GM19043 (cell line): Measurements from ENCODE around the gene TRAF1.
A peak's percentile ranks its signal among the peaks of the same experiment; 100 is the strongest.

Source experiments
- ATAC-seq: cut with Tn5 transposase; IDR thresholded peaks from one replicate; pipeline ENCODE4 v1.9.1; 2021; ENCODE audit warnings: low read depth; ENCODE audit not compliant: unreplicated experiment

TRAF1 gene

GRCh38 chr9:120891884-120892747 lies 34.5 kb downstream of the TRAF1 start:
- ATAC-seq: peak; percentile 15

GRCh38 chr9:120891245-120891883 lies 35.2 kb downstream of the TRAF1 start:
- ATAC-seq: no peak

- ATAC-seq: no peak
Measured at GRCh38 chr9:120890320-120891244, 36.0 kb downstream of the TRAF1 start.

- no peak for ATAC-seq
Measured at GRCh38 chr9:120889606-120890271, 36.9 kb downstream of the TRAF1 start.

- no peak for ATAC-seq
Measured at GRCh38 chr9:120888626-120889025, 38.0 kb downstream of the TRAF1 start.

- ATAC-seq: no peak
Measured at GRCh38 chr9:120886490-120886967, 40.1 kb downstream of the TRAF1 start.

GRCh38 chr9:120885958-120886357 lies 40.6 kb downstream of the TRAF1 start:
- no peak for ATAC-seq

- ATAC-seq: no peak
Measured at GRCh38 chr9:120885457-120885856, 41.1 kb downstream of the TRAF1 start.

- no peak for ATAC-seq
Measured at GRCh38 chr9:120883608-120883996, 43.0 kb downstream of the TRAF1 start.

GRCh38 chr9:120882935-120883607 lies 43.5 kb downstream of the TRAF1 start:
- ATAC-seq: no peak

GRCh38 chr9:120879446-120879845 lies 47.1 kb downstream of the TRAF1 start:
- no peak for ATAC-seq

- ATAC-seq: no peak
Measured at GRCh38 chr9:120878188-120879130, 48.1 kb downstream of the TRAF1 start.

GRCh38 chr9:120877276-120878034 lies 49.1 kb downstream of the TRAF1 start:
- ATAC-seq: peak; percentile 33

GRCh38 chr9:120876842-120877240 lies 49.8 kb downstream of the TRAF1 start, which contains the start of gene PHF19:
Gene PHF19, minus strand, starts transcription at chr9:120877188. Its CDS starts 2,447 bp downstream, at chr9:120874741.
- ATAC-seq: peak; percentile 10

GRCh38 chr9:120875954-120876841 lies 50.4 kb downstream of the TRAF1 start:
- ATAC-seq: peak; percentile 56

GRCh38 chr9:120875643-120875953 lies 51.0 kb downstream of the TRAF1 start:
- no peak for ATAC-seq

GRCh38 chr9:120875195-120875565 lies 51.4 kb downstream of the TRAF1 start:
- no peak for ATAC-seq
